Liver (tissue), 9 donors: ENCODE data around the gene ARHGAP10. TPM values are rescaled to one million over a fixed set of nuclear protein-coding genes. Genes with fewer than 3 reads are reported as not detected.

Experiments used
- DNase-seq: peaks from one replicate; pipeline ENCODE4 v3.0.0-alpha.2; 2017; ENCODE audit warnings: low spot score
- H3K27ac ChIP-seq, 2 donors: one replicate each; pipeline ENCODE4 v1.7.0; 2013; ENCODE audit warnings: inconsistent platforms in 2 of 2, low read length in 2 of 2, control low read depth in 1 of 2, low read depth in 1 of 2, mild to moderate bottlenecking in 1 of 2
- H3K27me3 ChIP-seq, 4 donors: one replicate each; pipeline versions ENCODE4 v1.6.1 to v1.7.0; 2013; ENCODE audit warnings: low read length in 3 of 4, inconsistent platforms in 1 of 4, mild to moderate bottlenecking in 1 of 4, moderate library complexity in 1 of 4; ENCODE audit not compliant: control insufficient read depth in 4 of 4, insufficient read depth in 4 of 4
- H3K36me3 ChIP-seq, 4 donors: one replicate each; pipeline versions ENCODE4 v1.6.1 to v1.7.0; 2013; ENCODE audit warnings: low read length in 3 of 4, mild to moderate bottlenecking in 3 of 4, low read depth in 1 of 4, moderate library complexity in 1 of 4; ENCODE audit not compliant: control insufficient read depth in 4 of 4, insufficient read depth in 3 of 4
- H3K4me1 ChIP-seq, 4 donors: one replicate each; pipeline versions ENCODE4 v1.6.1 to v1.7.0; 2013; ENCODE audit warnings: low read length in 3 of 4, mild to moderate bottlenecking in 3 of 4, moderate library complexity in 1 of 4; ENCODE audit not compliant: control insufficient read depth in 4 of 4, insufficient read depth in 4 of 4
- H3K4me3 ChIP-seq, 3 donors: one replicate each; pipeline versions ENCODE4 v1.6.1 to v1.7.0; 2013; ENCODE audit warnings: low read length in 3 of 3, control low read depth in 1 of 3, low read depth in 1 of 3, mild to moderate bottlenecking in 1 of 3
- H3K9ac ChIP-seq, 2 donors: one replicate each; pipeline ENCODE4 v1.7.0; 2013; ENCODE audit warnings: low read length in 2 of 2, mild to moderate bottlenecking in 2 of 2, moderate library complexity in 2 of 2, control low read depth in 1 of 2, low read depth in 1 of 2
- H3K9me3 ChIP-seq, 4 donors: one replicate each; pipeline versions ENCODE4 v1.6.1 to v1.7.0; 2013; ENCODE audit warnings: low read length in 3 of 4; ENCODE audit not compliant: control insufficient read depth in 4 of 4
- CTCF ChIP-seq: fragments of 150-350 bp; IDR thresholded peaks from 2 replicates; pipeline ENCODE4 v1.5.1; 2017; ENCODE audit warnings: improper control_type of control experiment, low read depth, low read length; ENCODE audit not compliant: missing input control
- EGR1 ChIP-seq, 2 donors: IDR thresholded peaks; 2 replicates each; pipeline ENCODE4 v1.6.1; 2016 to 2018; ENCODE audit warnings: antibody characterized with exemption in 2 of 2, low read depth in 2 of 2
- FOXA1 ChIP-seq: IDR thresholded peaks from 2 replicates; pipeline ENCODE4 v1.6.1; 2016; ENCODE audit warnings: antibody characterized with exemption
- FOXA2 ChIP-seq: IDR thresholded peaks from 2 replicates; pipeline ENCODE4 v1.6.1; 2016; ENCODE audit warnings: antibody characterized with exemption
- GABPA ChIP-seq, 2 donors: IDR thresholded peaks in 1 of 2; conservative IDR thresholded peaks in 1 of 2; 2 replicates each; pipeline ENCODE4 v1.6.1; 2016; ENCODE audit warnings: antibody characterized with exemption in 2 of 2, mild to moderate bottlenecking in 1 of 2, moderate library complexity in 1 of 2
- HNF4A ChIP-seq, 2 donors: conservative IDR thresholded peaks; 2 replicates each; pipeline ENCODE4 v1.6.1; 2016; ENCODE audit warnings: antibody characterized with exemption in 2 of 2, mild to moderate bottlenecking in 2 of 2
- HNF4G ChIP-seq: IDR thresholded peaks from 2 replicates; pipeline ENCODE4 v1.6.1; 2016; ENCODE audit warnings: antibody characterized with exemption
- JUND ChIP-seq, 2 donors: IDR thresholded peaks; 2 replicates each; pipeline ENCODE4 v1.6.1; 2016; ENCODE audit warnings: antibody characterized with exemption in 2 of 2
- NR2F2 ChIP-seq: IDR thresholded peaks from 2 replicates; pipeline ENCODE4 v1.6.1; 2016; ENCODE audit warnings: antibody characterized with exemption
- RAD21 ChIP-seq, 2 donors: IDR thresholded peaks; 2 replicates each; pipeline ENCODE4 v1.6.1; 2016; ENCODE audit warnings: antibody characterized with exemption in 2 of 2, mild to moderate bottlenecking in 2 of 2
- REST ChIP-seq: IDR thresholded peaks from 2 replicates; pipeline ENCODE4 v1.6.1; 2016; ENCODE audit warnings: antibody characterized with exemption, mild to moderate bottlenecking
- SP1 ChIP-seq: IDR thresholded peaks from 2 replicates; pipeline ENCODE4 v1.6.1; 2018; ENCODE audit warnings: antibody characterized with exemption, mild to moderate bottlenecking
- TAF1 ChIP-seq: conservative IDR thresholded peaks from 2 replicates; pipeline ENCODE4 v1.6.1; 2016; ENCODE audit warnings: antibody characterized with exemption, mild to moderate bottlenecking
- WGBS: extraction: QIAGEN DNeasy Blood & Tissue Kit; methylation state at CpG from one replicate; pipeline ENCODE4 v1.1.7; 2013; 5-methylcytosine and 5-hydroxymethylcytosine counted together
- polyA plus RNA-seq, 2 donors: library from polyadenylated mRNA; stranded (reverse) in 1 of 2; unstranded in 1 of 2; fragments of 200-250 nt in 1 of 2; fragments of >200 nt in 1 of 2; fragmentation: Nextera tagmentation in 1 of 2; extraction: Ambion mirVana in 1 of 2; gene quantifications; one replicate each; pipeline versions ENCODE4 v1.2.1 to v1.2.3, GENCODE V29; 2013 to 2015
- total RNA-seq, 2 donors: library from RNA; depleted of rRNA; stranded (reverse); fragments of >200 nt; gene quantifications; one replicate each; pipeline ENCODE4 v1.2.3, GENCODE V29; 2014
- TF ChIP-seq, protein P1 (sequence below): IDR thresholded peaks from 2 replicates; pipeline ENCODE4 v1.6.1; 2016; ENCODE audit warnings: antibody characterized with exemption
- TF ChIP-seq, protein P2 (sequence below): IDR thresholded peaks from 2 replicates; pipeline ENCODE4 v1.6.1; 2016; ENCODE audit warnings: antibody characterized with exemption
- donor health status: healthy.
- donor health status: healthy.
- donor health status: healthy.
- donor health status: healthy.
- donor health status: healthy.

Gene ARHGAP10
- total and polyA plus RNA-seq, 4 donors, result 1.5 to 13.0 (median 4.3) TPM

DNA sequence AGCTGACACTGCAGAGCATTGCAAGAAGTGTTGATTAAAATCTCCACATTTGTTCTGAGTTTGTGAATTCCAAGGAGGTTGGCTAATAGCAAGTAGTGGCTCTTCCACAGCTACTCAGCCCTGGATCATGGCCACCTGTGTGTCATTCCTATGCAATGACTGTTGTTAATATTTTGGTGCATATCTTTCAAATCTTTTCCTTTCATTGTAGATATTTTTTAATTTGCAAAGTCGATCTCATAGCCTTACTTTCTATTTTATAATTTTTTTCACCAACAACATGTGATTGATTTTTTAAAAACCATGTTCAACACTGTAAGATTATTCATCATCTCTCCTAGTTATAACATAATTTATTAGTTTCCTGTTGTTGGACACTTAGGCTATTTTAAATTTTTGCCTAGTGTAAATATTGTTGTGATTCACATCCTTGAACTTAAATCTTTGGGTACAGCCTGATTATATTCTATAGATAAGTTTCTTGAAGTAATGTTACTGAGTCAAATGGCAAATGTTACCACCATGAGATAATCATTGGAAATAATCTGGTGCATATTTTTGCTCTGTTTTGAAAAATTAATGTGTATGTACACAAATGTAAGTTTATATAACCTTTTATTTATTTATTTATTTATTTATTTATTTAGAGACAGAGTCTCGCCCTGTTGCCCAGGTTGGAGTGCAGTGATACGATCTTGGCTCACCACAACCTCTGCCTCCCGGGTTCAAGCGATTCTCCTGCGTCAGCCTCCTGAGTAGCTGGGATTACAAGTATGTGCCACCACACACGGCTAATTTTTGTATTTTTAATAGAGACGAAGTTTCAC, 17.1 kb upstream of the ARHGAP10 start (continued):
- TF ChIP-seq EGR1 (IDR thresholded peaks at IDR 0.05; ENCODE audit: low read depth in 2 of 2) (no peak), NR2F2 (no peak), TAF1 (no peak), GABPA (IDR thresholded peaks at IDR 0.05 in 1 of 2, conservative IDR thresholded peaks at IDR 0.05 in 1 of 2) (no peak), FOXA1 (no peak), JUND (IDR thresholded peaks at IDR 0.05) (no peak), RAD21 (IDR thresholded peaks at IDR 0.05) (no peak), SP1 (no peak), HNF4A (conservative IDR thresholded peaks at IDR 0.05) (no peak)
- TF ChIP-seq, protein P1, sequence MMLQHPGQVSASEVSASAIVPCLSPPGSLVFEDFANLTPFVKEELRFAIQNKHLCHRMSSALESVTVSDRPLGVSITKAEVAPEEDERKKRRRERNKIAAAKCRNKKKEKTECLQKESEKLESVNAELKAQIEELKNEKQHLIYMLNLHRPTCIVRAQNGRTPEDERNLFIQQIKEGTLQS, result no peak

- DNase-seq, result no peak
- Histone ChIP-seq H3K4me3 (no peak overlapping the region), H3K27me3 (no peaks in the 10 kb centered on the region), H3K9ac (no peak overlapping the region), H3K27ac (no peak overlapping the region), H3K36me3 (no peaks in the 10 kb centered on the region), H3K9me3 (no peaks in the 10 kb centered on the region), H3K4me1 (no peaks in the 10 kb centered on the region)
- TF ChIP-seq FOXA1 (no peak), EGR1 (IDR thresholded peaks at IDR 0.05; ENCODE audit: low read depth in 2 of 2) (no peak)
- WGBS, result 52% methylated on average over 1 of the region's 1 CpG
Observed at GRCh38 chr4:147717878-147718277, 14.0 kb upstream of the ARHGAP10 start.

GRCh38 chr4:147723326-147723725, 8.6 kb upstream of the ARHGAP10 start:
- no peaks in the 10 kb centered on the region for H3K9me3 ChIP-seq
- peaks cover 0 to 6% (median 3%) of the 10 kb centered on the region in 4 donors for H3K4me1 ChIP-seq
- 53% methylated on average over 5 of the region's 5 CpGs for WGBS
- no peak for TF ChIP-seq NR2F2
- TF ChIP-seq SP1, result no peak
- TF ChIP-seq HNF4G, result no peak
- TF ChIP-seq TAF1, result no peak
- no peak for TF ChIP-seq FOXA2
- TF ChIP-seq HNF4A (conservative IDR thresholded peaks at IDR 0.05), result peak; percentile 35 to 53
- H3K36me3 ChIP-seq, result no peaks in the 10 kb centered on the region
- no peak overlapping the region for H3K4me3 ChIP-seq
- H3K27me3 ChIP-seq, result no peaks in the 10 kb centered on the region
- no peak overlapping the region for H3K9ac ChIP-seq
- no peak overlapping the region for H3K27ac ChIP-seq
- no peak for DNase-seq

DNA sequence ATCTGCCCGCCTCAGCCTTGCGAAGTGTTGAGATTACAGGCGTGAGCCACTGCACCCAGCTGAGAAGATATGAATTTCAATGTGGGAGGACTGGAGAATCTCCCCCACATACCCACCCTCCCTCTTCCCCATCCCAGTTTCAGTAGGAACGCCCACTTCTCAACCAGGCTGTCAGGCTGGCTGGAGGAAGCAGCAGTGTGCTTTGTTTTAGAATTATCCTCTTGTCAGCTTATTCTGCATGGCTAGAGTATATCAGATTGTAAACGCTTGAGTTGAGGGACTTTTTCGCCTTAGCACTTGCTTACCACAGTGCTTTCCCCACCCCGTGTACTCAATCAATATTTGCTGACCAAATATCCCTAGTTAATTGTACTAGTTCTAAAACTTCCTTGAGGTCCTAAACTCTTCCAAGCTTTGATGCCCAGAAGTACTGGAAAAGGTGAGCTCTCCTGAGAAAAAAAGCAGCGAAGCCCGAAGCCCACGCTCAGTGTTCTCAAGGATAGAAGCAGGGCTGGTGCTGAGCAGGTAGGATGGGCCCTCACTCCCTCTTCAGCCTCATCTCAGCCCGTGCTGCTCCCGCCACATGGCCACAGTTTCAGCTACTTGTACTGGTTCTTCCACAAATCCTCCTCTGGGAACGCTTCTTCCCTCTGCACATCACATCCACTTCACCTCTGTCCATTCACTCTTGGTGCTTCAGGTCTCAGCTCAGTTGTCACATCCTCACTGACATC, 7.3 kb upstream of the ARHGAP10 start:
- WGBS, result 50% methylated on average over 13 of the region's 13 CpGs
- H3K27ac ChIP-seq, result no peak overlapping the region
- no peak for DNase-seq
- TF ChIP-seq NR2F2 (no peak), REST (no peak), SP1 (no peak), RAD21 (IDR thresholded peaks at IDR 0.05) (no peak), CTCF (no peak), GABPA (IDR thresholded peaks at IDR 0.05 in 1 of 2, conservative IDR thresholded peaks at IDR 0.05 in 1 of 2) (no peak), FOXA2 (no peak), HNF4G (no peak), TAF1 (no peak)
- TF ChIP-seq, protein P2, sequence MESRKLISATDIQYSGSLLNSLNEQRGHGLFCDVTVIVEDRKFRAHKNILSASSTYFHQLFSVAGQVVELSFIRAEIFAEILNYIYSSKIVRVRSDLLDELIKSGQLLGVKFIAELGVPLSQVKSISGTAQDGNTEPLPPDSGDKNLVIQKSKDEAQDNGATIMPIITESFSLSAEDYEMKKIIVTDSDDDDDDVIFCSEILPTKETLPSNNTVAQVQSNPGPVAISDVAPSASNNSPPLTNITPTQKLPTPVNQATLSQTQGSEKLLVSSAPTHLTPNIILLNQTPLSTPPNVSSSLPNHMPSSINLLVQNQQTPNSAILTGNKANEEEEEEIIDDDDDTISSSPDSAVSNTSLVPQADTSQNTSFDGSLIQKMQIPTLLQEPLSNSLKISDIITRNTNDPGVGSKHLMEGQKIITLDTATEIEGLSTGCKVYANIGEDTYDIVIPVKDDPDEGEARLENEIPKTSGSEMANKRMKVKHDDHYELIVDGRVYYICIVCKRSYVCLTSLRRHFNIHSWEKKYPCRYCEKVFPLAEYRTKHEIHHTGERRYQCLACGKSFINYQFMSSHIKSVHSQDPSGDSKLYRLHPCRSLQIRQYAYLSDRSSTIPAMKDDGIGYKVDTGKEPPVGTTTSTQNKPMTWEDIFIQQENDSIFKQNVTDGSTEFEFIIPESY, result no peak

More for the DNA sequence above, 7.3 kb upstream of the ARHGAP10 start:
- no peak overlapping the region for H3K9ac ChIP-seq
- H3K4me3 ChIP-seq, result no peak overlapping the region
- no peaks in the 10 kb centered on the region for H3K27me3 ChIP-seq
- no peaks in the 10 kb centered on the region for H3K9me3 ChIP-seq
- no peaks in the 10 kb centered on the region for H3K36me3 ChIP-seq
- H3K4me1 ChIP-seq, result peaks cover 0 to 6% (median 3%) of the 10 kb centered on the region in 4 donors
